K562 (cell line): ENCODE data around the gene ZBTB24.

Experiments used
- CTCF ChIP-seq, 3 experiments: IDR thresholded peaks in 2 of 3; conservative IDR thresholded peaks in 1 of 3; 2 replicates each; pipeline ENCODE4 v1.5.1; 2011 to 2012; ENCODE audit warnings: low read length in 3 of 3, mild to moderate bottlenecking in 3 of 3, control low read depth in 2 of 3, improper control_type of control experiment in 1 of 3, inconsistent platforms in 1 of 3, low read depth in 1 of 3, mixed read lengths in 1 of 3, moderate library complexity in 1 of 3; ENCODE audit not compliant: insufficient read depth in 2 of 3
- FOXK2 ChIP-seq, 2 experiments: fragments of 450-650 bp; IDR thresholded peaks in 1 of 2; conservative IDR thresholded peaks in 1 of 2; 2 replicates each; pipeline ENCODE4 v1.6.1; 2016; ENCODE audit warnings: low read depth in 2 of 2, mild to moderate bottlenecking in 1 of 2
- KAT7 ChIP-seq: sonication (generic); formaldehyde crosslinking; IDR thresholded peaks from 2 replicates; pipeline ENCODE4 v1.8.0; 2022; ENCODE audit warnings: missing genetic modification reagents, mild to moderate bottlenecking, borderline replicate concordance
- MXD1 ChIP-seq: fragments of 250-450 bp; sonication (Bioruptor Pico); IDR thresholded peaks from 2 replicates; pipeline ENCODE4 v1.8.0; 2021; ENCODE audit warnings: borderline replicate concordance, mild to moderate bottlenecking, moderate library complexity; ENCODE audit not compliant: poor library complexity, severe bottlenecking
- NFXL1 ChIP-seq: fragments of 450-650 bp; formaldehyde crosslinking; IDR thresholded peaks from 2 replicates; pipeline ENCODE4 v1.4.0; 2021; ENCODE audit warnings: mild to moderate bottlenecking
- OTX1 ChIP-seq: fragments of 450-650 bp; formaldehyde crosslinking; IDR thresholded peaks from 2 replicates; pipeline ENCODE4 v1.4.0; 2022; ENCODE audit warnings: mild to moderate bottlenecking
- PREB ChIP-seq: sonication (generic); formaldehyde crosslinking; IDR thresholded peaks from 2 replicates; pipeline ENCODE4 v1.8.1; 2023; ENCODE audit warnings: mild to moderate bottlenecking, missing genetic modification reagents
- TEAD4 ChIP-seq, 2 experiments: sonication (generic) in 1 of 2; formaldehyde crosslinking in 1 of 2; IDR thresholded peaks; 2 replicates each; pipeline versions ENCODE4 v1.6.1 to v1.8.0; 2012 to 2022; ENCODE audit warnings: borderline replicate concordance in 1 of 2, inconsistent platforms in 1 of 2, low read length in 1 of 2, mild to moderate bottlenecking in 1 of 2, missing genetic modification reagents in 1 of 2
- ZNF12 ChIP-seq: sonication (generic); formaldehyde crosslinking; IDR thresholded peaks from 2 replicates; pipeline ENCODE4 v1.4.0; 2020; ENCODE audit warnings: mild to moderate bottlenecking, missing genetic modification reagents
- ZNF174 ChIP-seq: fragments of 250-450 bp; sonication (Bioruptor Pico); IDR thresholded peaks from 2 replicates; pipeline ENCODE4 v1.4.0; 2020; ENCODE audit warnings: mild to moderate bottlenecking
- ZNF311 ChIP-seq: fragments of 250-450 bp; sonication (Bioruptor Pico); IDR thresholded peaks from 2 replicates; pipeline ENCODE4 v1.4.0; 2020; ENCODE audit warnings: mild to moderate bottlenecking, moderate library complexity
- TF ChIP-seq, protein P1 (sequence below): sonication (generic); formaldehyde crosslinking; IDR thresholded peaks from 2 replicates; pipeline ENCODE4 v1.5.0; 2020; ENCODE audit warnings: missing genetic modification reagents

GRCh38 chr6:109488001-109488400 is 5.0 kb upstream of the ZBTB24 start:
- TF ChIP-seq ZNF12 (CRISPR knock-in tag) = no peak
- no peak for TF ChIP-seq FOXK2 (conservative IDR thresholded peaks at IDR 0.05 in 1 of 2, IDR thresholded peaks at IDR 0.05 in 1 of 2; ENCODE audit: low read depth in 2 of 2)
- TF ChIP-seq ZNF311 (CRISPR knock-in tag) = no peak
- no peak for TF ChIP-seq TEAD4 (IDR thresholded peaks at IDR 0.05; ENCODE audit: low read length)
- no peak for TF ChIP-seq TEAD4 (CRISPR knock-in tag; IDR thresholded peaks at IDR 0.05; ENCODE audit: borderline replicate concordance)
- no peak for TF ChIP-seq ZNF174 (CRISPR knock-in tag)
- no peak for TF ChIP-seq OTX1
- no peak for TF ChIP-seq KAT7 (CRISPR knock-in tag)
- TF ChIP-seq PREB (CRISPR knock-in tag) = no peak
- TF ChIP-seq MXD1 (CRISPR knock-in tag) = no peak
- TF ChIP-seq, protein P1, sequence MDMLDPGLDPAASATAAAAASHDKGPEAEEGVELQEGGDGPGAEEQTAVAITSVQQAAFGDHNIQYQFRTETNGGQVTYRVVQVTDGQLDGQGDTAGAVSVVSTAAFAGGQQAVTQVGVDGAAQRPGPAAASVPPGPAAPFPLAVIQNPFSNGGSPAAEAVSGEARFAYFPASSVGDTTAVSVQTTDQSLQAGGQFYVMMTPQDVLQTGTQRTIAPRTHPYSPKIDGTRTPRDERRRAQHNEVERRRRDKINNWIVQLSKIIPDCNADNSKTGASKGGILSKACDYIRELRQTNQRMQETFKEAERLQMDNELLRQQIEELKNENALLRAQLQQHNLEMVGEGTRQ (CRISPR knock-in tag) = no peak
- TF ChIP-seq NFXL1 = no peak
- TF ChIP-seq CTCF (IDR thresholded peaks at IDR 0.05 in 2 of 3, conservative IDR thresholded peaks at IDR 0.05 in 1 of 3; ENCODE audit: insufficient read depth in 2 of 3, low read depth in 1 of 3, low read length in 3 of 3) = no peak
